ENCODE measurements around the gene TRIM9.
"Not testable (repeated sequence)": the region's sequence is repeated elsewhere in the genome, so short reads cannot be mapped to it uniquely, and the experiment has no call there.

TRIM9 gene

DNA sequence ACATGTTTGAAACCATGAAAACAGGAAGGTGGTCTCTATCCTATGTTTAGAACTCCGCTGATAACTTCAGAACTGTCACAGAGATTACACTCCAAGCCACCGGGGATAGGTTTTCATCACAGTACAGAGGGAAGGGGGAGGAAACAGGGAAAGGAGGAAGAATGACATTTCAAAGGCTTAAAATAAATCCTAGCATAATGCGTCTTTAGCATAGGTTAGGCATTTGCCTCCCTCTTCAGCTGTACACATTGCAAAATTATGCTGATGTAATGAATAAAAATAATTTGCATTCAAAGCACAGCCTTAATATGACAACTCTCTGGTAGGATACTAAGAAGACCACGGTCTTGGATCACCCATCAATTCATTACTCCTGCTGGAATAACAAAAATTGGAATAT, 96.3 kb downstream of the TRIM9 start:
- no peak for ATAC-seq

- ATAC-seq = no peak
Measured at GRCh38 chr14:50997712-50998111, 97.2 kb downstream of the TRIM9 start.

- not testable (repeated sequence) for ATAC-seq
Measured at GRCh38 chr14:50994158-50994557, 100.7 kb downstream of the TRIM9 start.

- no peak for ATAC-seq
Measured at GRCh38 chr14:50985859-50986331, 109.0 kb downstream of the TRIM9 start.

GRCh38 chr14:50985124-50985858, 109.6 kb downstream of the TRIM9 start:
- no peak for ATAC-seq

GRCh38 chr14:50984036-50984710, 110.7 kb downstream of the TRIM9 start:
- no peak for ATAC-seq

DNA sequence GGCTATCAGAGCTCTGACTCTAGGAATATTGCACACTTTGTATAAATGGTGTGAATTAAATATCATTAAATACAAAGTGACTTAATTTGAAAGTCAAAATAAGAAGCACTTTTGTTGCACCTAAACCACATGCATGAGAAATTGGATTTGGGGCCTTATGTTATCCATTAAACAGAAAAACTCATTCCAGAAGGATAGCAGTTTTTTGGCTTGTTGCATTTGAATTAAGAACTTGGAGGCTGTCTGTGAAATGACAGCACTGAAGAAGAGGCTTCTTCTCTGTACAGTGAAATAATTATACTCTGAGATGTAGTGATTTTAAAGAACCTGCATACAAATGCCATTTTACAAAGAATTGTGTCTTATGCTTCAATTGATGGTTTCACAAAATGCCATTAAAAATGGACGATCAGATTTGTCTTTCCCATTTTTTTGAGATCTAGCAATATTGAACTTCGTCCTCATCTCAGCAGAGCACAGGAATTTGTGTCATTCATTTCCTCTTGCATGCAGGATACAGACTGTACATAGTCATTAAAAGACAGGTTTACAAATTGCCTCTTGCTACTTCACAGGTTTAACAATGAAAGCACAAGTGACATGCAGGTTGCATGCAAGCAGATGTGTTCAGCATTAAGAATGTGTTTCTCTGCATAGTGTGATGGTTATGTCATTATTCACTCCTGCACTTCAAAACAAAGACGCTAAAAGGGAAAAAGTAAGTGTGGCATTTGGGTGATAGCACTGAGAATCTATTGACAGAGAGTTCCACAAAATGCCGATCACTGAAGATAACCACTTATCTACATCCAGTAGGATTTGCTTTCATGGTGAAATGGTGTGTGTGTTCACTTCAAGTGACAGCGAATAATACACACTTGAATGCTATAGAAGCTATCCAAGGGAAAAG, 114.7 kb downstream of the TRIM9 start:
- no peak for ATAC-seq

GRCh38 chr14:50978888-50979287, 116.0 kb downstream of the TRIM9 start:
- ATAC-seq = no peak

- no peak for ATAC-seq
Measured at GRCh38 chr14:50978529-50978871, 116.4 kb downstream of the TRIM9 start.

DNA sequence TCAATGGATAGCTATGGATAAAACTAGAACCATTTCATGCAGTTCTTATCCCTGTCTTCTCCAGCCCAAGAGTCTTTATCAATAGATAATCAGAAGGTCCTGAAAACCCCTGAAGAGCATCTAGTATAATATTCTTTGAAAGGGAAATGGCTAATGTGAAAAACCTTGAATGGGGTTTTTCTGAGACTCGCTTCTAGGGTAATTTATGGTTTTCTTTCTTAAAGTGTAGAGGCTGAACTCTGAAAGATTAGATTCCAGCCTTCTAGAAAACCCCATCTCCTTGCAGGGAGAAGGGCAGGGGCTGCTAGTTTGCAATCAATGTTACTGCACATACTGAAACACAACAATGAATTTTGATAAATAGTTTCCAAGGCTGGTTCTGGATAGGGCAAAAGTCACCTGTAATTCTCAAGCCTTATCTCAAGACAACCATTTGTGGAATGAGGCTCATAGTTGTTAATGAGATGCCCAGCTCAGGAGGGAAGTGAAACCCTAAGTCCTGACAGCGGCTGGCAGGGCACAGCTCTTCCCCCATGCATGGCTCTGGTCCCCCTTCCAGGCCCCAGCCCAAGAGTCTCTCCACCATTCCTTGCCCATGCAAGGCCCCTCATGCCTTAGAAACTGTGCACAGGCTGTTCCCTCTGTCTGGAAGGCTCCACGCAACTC, 116.9 kb downstream of the TRIM9 start:
- ATAC-seq = no peak

GRCh38 chr14:50974118-50974517, 120.8 kb downstream of the TRIM9 start:
- no peak for ATAC-seq

DNA sequence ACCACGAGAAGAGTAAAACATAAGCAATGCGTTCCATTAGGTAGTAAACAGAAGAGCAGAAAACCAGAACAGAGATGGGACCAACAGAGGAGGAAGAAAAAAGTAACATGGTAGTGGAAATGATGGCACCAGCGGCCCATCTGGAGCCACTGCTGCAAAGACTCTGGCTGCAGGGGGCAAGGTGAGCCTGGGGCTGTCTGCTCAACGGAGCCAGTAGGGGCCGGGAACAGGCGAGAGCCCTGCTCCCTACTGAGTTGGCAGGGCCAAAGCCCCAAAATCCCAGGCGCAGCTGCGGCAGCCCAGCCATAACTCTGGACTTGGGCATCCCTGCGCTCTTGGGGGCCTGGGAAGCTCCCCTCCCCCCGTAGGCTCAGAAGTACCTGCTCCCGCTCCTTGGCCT, 122.2 kb downstream of the TRIM9 start:
- no peak for ATAC-seq

DNA sequence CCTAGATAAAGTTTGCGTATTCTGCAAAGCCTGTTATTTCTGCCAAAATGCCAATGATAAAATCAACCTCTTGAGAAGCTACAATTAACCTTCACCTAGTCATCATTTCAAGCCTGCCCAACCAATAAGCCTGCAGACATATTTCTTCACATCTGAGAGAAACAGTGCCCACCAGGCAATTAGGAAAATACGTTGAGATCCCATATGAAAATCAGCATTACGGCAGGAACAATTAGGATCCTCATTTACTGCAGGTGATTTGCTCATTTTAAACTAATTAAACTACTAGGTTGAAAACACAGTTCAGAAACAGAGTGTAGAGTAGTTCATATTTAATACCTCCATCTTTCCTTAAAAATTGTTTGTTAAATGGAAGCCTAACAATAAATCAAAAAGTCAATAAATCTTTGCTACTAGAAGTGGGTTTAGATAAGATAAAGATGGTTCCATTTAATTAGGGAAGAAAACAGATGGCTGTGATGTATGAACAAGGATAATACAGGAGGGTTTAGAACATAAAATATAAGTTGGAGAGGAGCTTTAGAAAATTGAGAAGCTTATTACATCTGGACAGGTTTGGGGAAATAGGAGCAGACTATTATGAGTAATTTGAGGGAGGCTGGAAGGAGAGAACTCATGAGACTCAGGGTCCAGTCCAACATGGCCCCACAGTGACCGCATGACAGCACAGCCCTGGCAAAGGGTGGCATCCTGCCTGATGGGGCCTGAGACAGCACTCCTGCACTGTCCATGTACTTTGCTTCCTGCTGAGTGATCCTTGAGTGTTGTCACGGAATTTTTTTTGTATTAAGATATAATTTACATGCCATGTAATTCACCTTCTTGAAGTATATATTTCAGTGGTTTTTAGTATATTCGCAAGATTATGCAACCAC, 123.8 kb downstream of the TRIM9 start:
- ATAC-seq = no peak

GRCh38 chr14:50967790-50968189, 127.1 kb downstream of the TRIM9 start:
- ATAC-seq = no peak

- ATAC-seq = no peak
Measured at GRCh38 chr14:50967103-50967502, 127.8 kb downstream of the TRIM9 start.

DNA sequence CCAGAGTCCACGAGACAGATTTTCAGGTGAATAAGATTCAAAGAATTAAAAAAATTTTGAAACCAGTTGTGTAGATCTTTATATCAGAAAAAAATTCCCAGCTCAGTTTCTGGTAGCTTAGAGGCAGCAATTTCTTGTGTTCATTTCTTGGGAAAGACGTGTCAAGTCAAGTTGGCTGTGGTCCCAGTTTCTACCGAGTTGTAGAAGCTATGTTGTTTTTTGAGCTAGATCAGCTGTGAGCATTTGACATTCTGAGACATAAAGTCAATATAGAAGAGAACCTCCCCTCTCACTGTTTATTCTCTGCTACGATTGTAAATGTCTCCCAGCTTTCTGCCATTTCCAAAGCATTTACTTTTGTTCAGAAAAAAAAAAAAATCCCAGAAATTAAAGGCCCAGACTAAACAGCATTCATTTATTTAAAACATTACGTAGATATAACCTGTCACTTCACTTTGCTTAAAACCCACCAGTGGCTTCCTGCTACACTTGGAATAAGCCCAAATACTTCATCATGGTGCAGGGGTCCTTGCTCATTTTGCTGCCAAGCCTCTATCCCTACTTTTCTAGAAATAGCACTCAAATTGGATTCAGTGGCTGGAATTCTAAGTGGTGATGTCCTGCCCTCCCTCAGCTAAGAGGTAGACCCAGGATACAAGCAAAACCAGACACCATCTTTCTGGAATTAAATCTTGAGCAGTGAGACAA, 130.1 kb downstream of the TRIM9 start:
- no peak for ATAC-seq

DNA sequence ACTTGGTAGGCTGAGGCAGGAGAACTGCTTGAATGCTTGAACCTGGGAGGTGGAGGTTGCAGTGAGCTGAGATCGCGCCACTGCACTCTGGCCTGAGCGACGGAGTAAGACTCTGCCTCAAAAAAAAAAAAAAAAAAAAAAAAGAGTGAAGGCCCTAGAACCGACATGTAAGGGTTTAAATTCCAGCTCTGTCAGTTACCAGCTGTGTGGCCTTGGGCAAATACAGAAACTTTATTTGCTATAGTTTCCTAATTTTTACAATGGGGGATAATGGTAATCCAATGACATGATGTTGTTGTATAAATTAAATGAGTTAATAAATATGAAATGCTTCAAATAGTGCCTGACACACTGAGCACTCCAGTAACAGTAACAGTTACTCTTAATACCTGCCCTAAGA, 131.0 kb downstream of the TRIM9 start:
- no peak for ATAC-seq

GRCh38 chr14:50961605-50962221, 133.2 kb downstream of the TRIM9 start:
- ATAC-seq = no peak

GRCh38 chr14:50957296-50957695, 137.6 kb downstream of the TRIM9 start:
- no peak for ATAC-seq

GRCh38 chr14:50956421-50956820, 138.5 kb downstream of the TRIM9 start:
- not testable (repeated sequence) for ATAC-seq
